ENCODE measurements around the gene KRTAP10-12. TPM values are rescaled to one million over a fixed set of nuclear protein-coding genes. Genes with fewer than 3 reads are reported as not detected.

KRTAP10-12 gene
- total RNA-seq, 1 experiment from 2014 or later: not detected

- H3K9me3 ChIP-seq (ENCODE audit: low read length): no peaks in the 10 kb centered on the region
- H3K27me3 ChIP-seq (ENCODE audit: low read length): no peaks in the 10 kb centered on the region
- no peak overlapping the region for H3K9ac ChIP-seq (ENCODE audit: low read length)
- no peak overlapping the region for H3K4me3 ChIP-seq (ENCODE audit: low read length)
- no peak overlapping the region for H2AFZ ChIP-seq (ENCODE audit: low read length)
- H3K27ac ChIP-seq (ENCODE audit: low read length): no peak overlapping the region
- no peak for DNase-seq
- no peaks in the 10 kb centered on the region for H3K4me1 ChIP-seq (ENCODE audit: low read length)
- H3K79me2 ChIP-seq (ENCODE audit: low read length): no peaks in the 10 kb centered on the region
- no peak overlapping the region for H3K4me2 ChIP-seq (ENCODE audit: low read depth, low read length, poor library complexity, severe bottlenecking)
- no peaks in the 10 kb centered on the region for H3K9me2 ChIP-seq (replicated peaks; ENCODE audit: insufficient read depth, low read length)
- no peaks in the 10 kb centered on the region for H4K20me1 ChIP-seq (ENCODE audit: insufficient read depth, low read depth, low read length)
- H3K36me3 ChIP-seq (ENCODE audit: insufficient read depth, low read length): no peaks in the 10 kb centered on the region
Measured at GRCh38 chr21:44697811-44698734, 1.1 kb downstream of the KRTAP10-12 start.

- Histone ChIP-seq H3K9me3 (ENCODE audit: low read length) (no peaks in the 10 kb centered on the region), H3K27me3 (ENCODE audit: low read length) (no peaks in the 10 kb centered on the region), H3K4me3 (ENCODE audit: low read length) (no peak overlapping the region), H3K9ac (ENCODE audit: low read length) (no peak overlapping the region), H3K79me2 (ENCODE audit: low read length) (no peaks in the 10 kb centered on the region), H3K27ac (ENCODE audit: low read length) (no peak overlapping the region), H3K4me1 (ENCODE audit: low read length) (no peaks in the 10 kb centered on the region), H3K4me2 (ENCODE audit: low read depth, low read length, poor library complexity, severe bottlenecking) (no peak overlapping the region), H4K20me1 (ENCODE audit: insufficient read depth, low read depth, low read length) (no peaks in the 10 kb centered on the region), H2AFZ (ENCODE audit: low read length) (no peak overlapping the region), H3K36me3 (ENCODE audit: insufficient read depth, low read length) (no peaks in the 10 kb centered on the region), H3K9me2 (replicated peaks; ENCODE audit: insufficient read depth, low read length) (no peaks in the 10 kb centered on the region)
- DNase-seq: no peak
Measured at GRCh38 chr21:44699502-44700001, 2.6 kb downstream of the KRTAP10-12 start.

DNA sequence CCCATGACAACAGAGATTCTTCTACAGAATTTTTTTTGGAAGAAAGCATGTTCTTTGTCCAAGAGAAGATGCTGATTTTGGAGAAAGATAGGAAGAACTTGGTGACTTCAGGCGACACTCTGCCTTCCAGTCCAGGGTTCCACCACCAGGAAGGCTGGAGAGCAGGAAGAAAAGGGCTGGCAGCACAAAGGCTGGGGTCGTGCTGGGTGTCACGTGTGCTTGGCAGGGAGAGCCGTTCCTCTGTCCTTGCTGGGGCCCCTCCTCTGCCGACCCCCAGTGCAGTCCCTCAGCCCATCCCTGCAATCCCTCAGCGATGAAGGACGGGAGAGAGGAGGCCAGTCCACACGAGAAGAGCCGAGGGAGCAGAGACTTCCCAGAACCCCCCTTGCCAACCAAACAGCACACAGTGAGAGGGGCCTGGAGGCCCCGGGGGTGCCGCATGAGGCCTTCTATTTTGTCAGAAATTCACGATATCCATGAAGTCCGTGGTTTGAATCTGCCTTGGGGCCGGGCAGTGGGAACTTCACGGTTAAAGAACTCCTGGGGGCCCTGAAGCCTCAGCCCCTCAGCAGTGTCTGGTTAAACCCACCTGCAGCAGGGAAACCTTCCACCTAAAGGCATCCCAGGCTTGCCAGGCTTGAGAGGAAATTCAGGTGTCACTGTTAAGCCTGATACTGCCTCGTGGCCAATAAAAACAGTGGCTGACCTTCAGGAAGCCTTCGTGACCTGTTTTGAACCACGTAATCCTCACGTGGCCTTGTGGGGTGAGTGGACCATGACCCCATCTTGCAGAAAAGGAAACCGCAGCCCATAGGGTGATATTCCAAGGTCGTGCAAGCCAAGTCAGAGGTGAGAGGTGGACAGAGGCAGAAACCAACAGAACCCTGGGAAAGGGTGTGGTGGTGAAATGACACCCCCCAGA lies 3.4 kb downstream of the KRTAP10-12 start:
- Histone ChIP-seq H3K36me3 (ENCODE audit: insufficient read depth, low read length) (no peaks in the 10 kb centered on the region), H3K27ac (ENCODE audit: low read length) (no peak overlapping the region), H3K9me2 (replicated peaks; ENCODE audit: insufficient read depth, low read length) (no peaks in the 10 kb centered on the region), H3K4me2 (ENCODE audit: low read depth, low read length, poor library complexity, severe bottlenecking) (no peak overlapping the region), H3K4me1 (ENCODE audit: low read length) (no peaks in the 10 kb centered on the region), H2AFZ (ENCODE audit: low read length) (no peak overlapping the region), H3K9ac (ENCODE audit: low read length) (no peak overlapping the region), H3K9me3 (ENCODE audit: low read length) (no peaks in the 10 kb centered on the region), H3K27me3 (ENCODE audit: low read length) (no peaks in the 10 kb centered on the region), H3K79me2 (ENCODE audit: low read length) (no peaks in the 10 kb centered on the region), H4K20me1 (ENCODE audit: insufficient read depth, low read depth, low read length) (no peaks in the 10 kb centered on the region), H3K4me3 (ENCODE audit: low read length) (no peak overlapping the region)
- DNase-seq: no peak

- H3K4me1 ChIP-seq (ENCODE audit: low read length): no peaks in the 10 kb centered on the region
- H3K9me2 ChIP-seq (replicated peaks; ENCODE audit: insufficient read depth, low read length): no peaks in the 10 kb centered on the region
- no peaks in the 10 kb centered on the region for H4K20me1 ChIP-seq (ENCODE audit: insufficient read depth, low read depth, low read length)
- no peaks in the 10 kb centered on the region for H3K36me3 ChIP-seq (ENCODE audit: insufficient read depth, low read length)
- no peak overlapping the region for H3K9ac ChIP-seq (ENCODE audit: low read length)
- no peak overlapping the region for H3K27ac ChIP-seq (ENCODE audit: low read length)
- H3K27me3 ChIP-seq (ENCODE audit: low read length): no peaks in the 10 kb centered on the region
- no peak overlapping the region for H2AFZ ChIP-seq (ENCODE audit: low read length)
- DNase-seq: no peak
- H3K79me2 ChIP-seq (ENCODE audit: low read length): no peaks in the 10 kb centered on the region
- no peak overlapping the region for H3K4me3 ChIP-seq (ENCODE audit: low read length)
- no peak overlapping the region for H3K4me2 ChIP-seq (ENCODE audit: low read depth, low read length, poor library complexity, severe bottlenecking)
- H3K9me3 ChIP-seq (ENCODE audit: low read length): no peaks in the 10 kb centered on the region
Measured at GRCh38 chr21:44701023-44701400, 4.0 kb downstream of the KRTAP10-12 start.

DNA sequence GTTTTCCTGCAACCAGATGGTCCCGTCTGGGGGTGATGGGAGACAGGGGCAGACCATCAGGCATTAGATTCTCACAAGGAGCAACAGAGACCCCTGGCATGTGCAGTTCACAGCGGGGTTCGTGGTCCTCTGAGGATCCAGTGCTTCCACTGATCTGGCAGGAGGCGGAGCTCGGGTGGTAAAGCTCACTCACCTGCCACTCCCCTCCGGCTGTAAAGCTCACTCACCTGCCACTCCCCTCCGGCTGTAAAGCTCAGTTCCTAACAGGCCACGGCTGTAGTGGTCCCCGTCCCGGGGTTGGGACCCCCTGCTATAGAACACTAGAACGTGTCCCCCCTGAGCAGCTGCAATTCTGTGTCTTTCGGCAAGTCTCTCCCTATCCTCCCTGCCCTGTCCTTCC lies 4.6 kb downstream of the KRTAP10-12 start:
- DNase-seq: no peak
- H3K27me3 ChIP-seq (ENCODE audit: low read length): no peaks in the 10 kb centered on the region
- no peak overlapping the region for H2AFZ ChIP-seq (ENCODE audit: low read length)

GRCh38 chr21:44702111-44702972 lies 5.4 kb downstream of the KRTAP10-12 start:
- no peak overlapping the region for H3K9ac ChIP-seq (ENCODE audit: low read length)
- H3K27me3 ChIP-seq (ENCODE audit: low read length): no peaks in the 10 kb centered on the region
- H3K4me2 ChIP-seq (ENCODE audit: low read depth, low read length, poor library complexity, severe bottlenecking): no peak overlapping the region
- no peak overlapping the region for H2AFZ ChIP-seq (ENCODE audit: low read length)
- DNase-seq: no peak
- no peaks in the 10 kb centered on the region for H4K20me1 ChIP-seq (ENCODE audit: insufficient read depth, low read depth, low read length)
- H3K9me2 ChIP-seq (replicated peaks; ENCODE audit: insufficient read depth, low read length): no peaks in the 10 kb centered on the region
- no peaks in the 10 kb centered on the region for H3K79me2 ChIP-seq (ENCODE audit: low read length)
- no peak overlapping the region for H3K4me3 ChIP-seq (ENCODE audit: low read length)
- H3K9me3 ChIP-seq (ENCODE audit: low read length): no peaks in the 10 kb centered on the region
- no peaks in the 10 kb centered on the region for H3K36me3 ChIP-seq (ENCODE audit: insufficient read depth, low read length)
- no peak overlapping the region for H3K27ac ChIP-seq (ENCODE audit: low read length)
- no peaks in the 10 kb centered on the region for H3K4me1 ChIP-seq (ENCODE audit: low read length)

More for the DNA sequence above, 4.6 kb downstream of the KRTAP10-12 start:
- Histone ChIP-seq H4K20me1 (ENCODE audit: insufficient read depth, low read depth, low read length) (no peaks in the 10 kb centered on the region), H3K4me2 (ENCODE audit: low read depth, low read length, poor library complexity, severe bottlenecking) (no peak overlapping the region), H3K4me3 (ENCODE audit: low read length) (no peak overlapping the region), H3K4me1 (ENCODE audit: low read length) (no peaks in the 10 kb centered on the region), H3K9ac (ENCODE audit: low read length) (no peak overlapping the region), H3K9me2 (replicated peaks; ENCODE audit: insufficient read depth, low read length) (no peaks in the 10 kb centered on the region), H3K9me3 (ENCODE audit: low read length) (no peaks in the 10 kb centered on the region), H3K36me3 (ENCODE audit: insufficient read depth, low read length) (no peaks in the 10 kb centered on the region), H3K79me2 (ENCODE audit: low read length) (no peaks in the 10 kb centered on the region), H3K27ac (ENCODE audit: low read length) (no peak overlapping the region)

GRCh38 chr21:44702973-44703730 lies 6.2 kb downstream of the KRTAP10-12 start:
- Histone ChIP-seq H3K9ac (ENCODE audit: low read length) (no peak overlapping the region), H3K9me2 (replicated peaks; ENCODE audit: insufficient read depth, low read length) (no peaks in the 10 kb centered on the region), H3K27ac (ENCODE audit: low read length) (no peak overlapping the region), H3K4me2 (ENCODE audit: low read depth, low read length, poor library complexity, severe bottlenecking) (no peak overlapping the region), H3K36me3 (ENCODE audit: insufficient read depth, low read length) (no peaks in the 10 kb centered on the region), H3K4me3 (ENCODE audit: low read length) (no peak overlapping the region), H3K79me2 (ENCODE audit: low read length) (no peaks in the 10 kb centered on the region), H3K9me3 (ENCODE audit: low read length) (no peaks in the 10 kb centered on the region), H3K4me1 (ENCODE audit: low read length) (no peaks in the 10 kb centered on the region), H4K20me1 (ENCODE audit: insufficient read depth, low read depth, low read length) (no peaks in the 10 kb centered on the region), H3K27me3 (ENCODE audit: low read length) (no peaks in the 10 kb centered on the region), H2AFZ (ENCODE audit: low read length) (no peak overlapping the region)
- no peak for DNase-seq
